HepG2 (cell line): ENCODE data around the gene SLC12A5. TPM values are rescaled to one million over a fixed set of nuclear protein-coding genes. Genes with fewer than 3 reads are reported as not detected.

ENCODE experiments used
- ETV5 ChIP-seq: IDR thresholded peaks from 2 replicates; pipeline ENCODE4 v1.6.1; 2018; ENCODE audit warnings: missing biosample characterization, missing genetic modification reagents, inconsistent platforms, borderline replicate concordance
- EZH2 ChIP-seq: conservative IDR thresholded peaks from 2 replicates; pipeline ENCODE4 v1.6.1; 2012; ENCODE audit warnings: mild to moderate bottlenecking, low read depth, low read length, moderate library complexity
- SALL2 ChIP-seq: sonication (generic); formaldehyde crosslinking; IDR thresholded peaks from 2 replicates; pipeline ENCODE4 v1.8.1; 2023; ENCODE audit warnings: mild to moderate bottlenecking, missing genetic modification reagents, inconsistent platforms
- SMARCC2 ChIP-seq: fragments of 450-650 bp; IDR thresholded peaks from 2 replicates; pipeline ENCODE4 v1.6.1; 2017; ENCODE audit warnings: antibody characterized with exemption, mild to moderate bottlenecking
- SMARCE1 ChIP-seq: fragments of 450-650 bp; IDR thresholded peaks from 2 replicates; pipeline ENCODE4 v1.6.1; 2017; ENCODE audit warnings: borderline replicate concordance
- SRSF4 ChIP-seq: fragments of 200-400 bp; formaldehyde crosslinking; IDR thresholded peaks from one replicate; pipeline ENCODE4 v1.6.1; 2018; ENCODE audit warnings: mild to moderate bottlenecking, low read depth, low read length, moderate library complexity; ENCODE audit not compliant: poor library complexity, severe bottlenecking
- TERF1 ChIP-seq: sonication (generic); formaldehyde crosslinking; IDR thresholded peaks from 2 replicates; pipeline ENCODE4 v1.8.0; 2022; ENCODE audit warnings: mild to moderate bottlenecking, missing genetic modification reagents, moderate library complexity
- ZBTB1 ChIP-seq: sonication (generic); formaldehyde crosslinking; IDR thresholded peaks from 2 replicates; pipeline ENCODE4 v1.4.0; 2020; ENCODE audit warnings: missing genetic modification reagents, borderline replicate concordance
- ZBTB34 ChIP-seq: sonication (generic); formaldehyde crosslinking; IDR thresholded peaks from 2 replicates; pipeline ENCODE4 v1.8.0; 2022; ENCODE audit warnings: mild to moderate bottlenecking, missing genetic modification reagents
- ZNF121 ChIP-seq: sonication (generic); formaldehyde crosslinking; IDR thresholded peaks from 2 replicates; pipeline ENCODE4 v1.5.0; 2020; ENCODE audit warnings: mild to moderate bottlenecking, missing genetic modification reagents
- ZNF124 ChIP-seq: sonication (generic); formaldehyde crosslinking; IDR thresholded peaks from 2 replicates; pipeline ENCODE4 v1.4.0; 2020; ENCODE audit warnings: missing genetic modification reagents
- ZNF260 ChIP-seq: sonication (generic); formaldehyde crosslinking; IDR thresholded peaks from 2 replicates; pipeline ENCODE4 v1.4.0; 2020; ENCODE audit warnings: missing genetic modification reagents, low read depth, mild to moderate bottlenecking, borderline replicate concordance
- ZNF431 ChIP-seq: sonication (generic); formaldehyde crosslinking; IDR thresholded peaks from 2 replicates; pipeline ENCODE4 v1.9.0; 2022; ENCODE audit warnings: missing genetic modification reagents, low read depth, mild to moderate bottlenecking, borderline replicate concordance
- ZNF441 ChIP-seq: sonication (generic); formaldehyde crosslinking; IDR thresholded peaks from 2 replicates; pipeline ENCODE4 v1.7.0; 2021; ENCODE audit warnings: missing genetic modification reagents, borderline replicate concordance
- ZNF484 ChIP-seq: sonication (generic); formaldehyde crosslinking; IDR thresholded peaks from 2 replicates; pipeline ENCODE4 v1.5.1; 2020; ENCODE audit warnings: mild to moderate bottlenecking, low read depth, missing genetic modification reagents, borderline replicate concordance
- ZNF580 ChIP-seq: IDR thresholded peaks from 2 replicates; pipeline ENCODE4 v1.6.1; 2016; ENCODE audit warnings: low read depth, borderline replicate concordance
- ZNF720 ChIP-seq: sonication (generic); formaldehyde crosslinking; IDR thresholded peaks from 2 replicates; pipeline ENCODE4 v1.4.0; 2020; ENCODE audit warnings: missing genetic modification reagents
- polyA plus RNA-seq, 8 experiments: library from polyadenylated mRNA; depleted of rRNA in 3 of 8; stranded (reverse) in 7 of 8; unstranded in 1 of 8; fragments of >200 nt; fragmentation: Illumina TruSeq in 4 of 8; extraction: Trizol in 4 of 8; gene quantifications; 2 replicates each; pipeline versions ENCODE4 v1.2.1 to v1.2.3, GENCODE V29; 2011 to 2016; ENCODE audit warnings: low read depth in 4 of 8, missing spikeins in 1 of 8, mixed read lengths in 1 of 8; ENCODE audit not compliant: insufficient read depth in 1 of 8
- total RNA-seq, 5 experiments: library from RNA; depleted of rRNA; stranded (reverse); fragments of >200 nt; fragmentation: Illumina TruSeq; extraction: Trizol; gene quantifications; 2 replicates each; pipeline ENCODE4 v1.2.3, GENCODE V29; 2016; ENCODE audit warnings: low read depth in 1 of 5
- TF ChIP-seq, protein P1 (sequence below): IDR thresholded peaks from 2 replicates; pipeline ENCODE4 v1.6.1; 2016; ENCODE audit warnings: missing genetic modification reagents, missing compliant biosample characterization
- TF ChIP-seq, protein P2 (sequence below): sonication (generic); formaldehyde crosslinking; IDR thresholded peaks from 2 replicates; pipeline ENCODE4 v1.4.0; 2020; ENCODE audit warnings: missing genetic modification reagents

The SLC12A5 gene
- total and polyA plus RNA-seq, 2 of the 13 experiments (the other 11 are each of a cell fraction or from before 2014, with no cell fraction given) = 4.3 to 5.4 TPM

- peak; percentile 99 for TF ChIP-seq ZNF580
- no peak for TF ChIP-seq ZNF121 (CRISPR knock-in tag)
- no peak for TF ChIP-seq SMARCE1
- TF ChIP-seq SMARCC2 = no peak
- peak; percentile 97 for TF ChIP-seq ZNF720 (CRISPR knock-in tag)
- TF ChIP-seq ZNF431 = peak; percentile 88
- peak; percentile 75; the same call in 1 of the 2 replicates for TF ChIP-seq ZNF484 (CRISPR knock-in tag)
- TF ChIP-seq, protein P1, sequence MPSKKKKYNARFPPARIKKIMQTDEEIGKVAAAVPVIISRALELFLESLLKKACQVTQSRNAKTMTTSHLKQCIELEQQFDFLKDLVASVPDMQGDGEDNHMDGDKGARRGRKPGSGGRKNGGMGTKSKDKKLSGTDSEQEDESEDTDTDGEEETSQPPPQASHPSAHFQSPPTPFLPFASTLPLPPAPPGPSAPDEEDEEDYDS (CRISPR knock-in tag) = peak; percentile 66
- TF ChIP-seq ETV5 (CRISPR knock-in tag) = peak; percentile 54; the same call in 1 of the 2 replicates
- peak; percentile 94 for TF ChIP-seq ZNF441 (CRISPR knock-in tag)
- 0 out of 2 replicates have a peak, but pooled peaks have one; percentile 62 for TF ChIP-seq ZBTB1 (CRISPR knock-in tag)
- no peak for TF ChIP-seq ZNF260 (CRISPR knock-in tag)
- peak; percentile 62; the same call in 1 of the 2 replicates for TF ChIP-seq SALL2
- TF ChIP-seq EZH2 = no peak
- peak; percentile 72; the same call in 1 of the 2 replicates for TF ChIP-seq TERF1 (CRISPR knock-in tag)
- no peak for TF ChIP-seq SRSF4
- TF ChIP-seq, protein P2, sequence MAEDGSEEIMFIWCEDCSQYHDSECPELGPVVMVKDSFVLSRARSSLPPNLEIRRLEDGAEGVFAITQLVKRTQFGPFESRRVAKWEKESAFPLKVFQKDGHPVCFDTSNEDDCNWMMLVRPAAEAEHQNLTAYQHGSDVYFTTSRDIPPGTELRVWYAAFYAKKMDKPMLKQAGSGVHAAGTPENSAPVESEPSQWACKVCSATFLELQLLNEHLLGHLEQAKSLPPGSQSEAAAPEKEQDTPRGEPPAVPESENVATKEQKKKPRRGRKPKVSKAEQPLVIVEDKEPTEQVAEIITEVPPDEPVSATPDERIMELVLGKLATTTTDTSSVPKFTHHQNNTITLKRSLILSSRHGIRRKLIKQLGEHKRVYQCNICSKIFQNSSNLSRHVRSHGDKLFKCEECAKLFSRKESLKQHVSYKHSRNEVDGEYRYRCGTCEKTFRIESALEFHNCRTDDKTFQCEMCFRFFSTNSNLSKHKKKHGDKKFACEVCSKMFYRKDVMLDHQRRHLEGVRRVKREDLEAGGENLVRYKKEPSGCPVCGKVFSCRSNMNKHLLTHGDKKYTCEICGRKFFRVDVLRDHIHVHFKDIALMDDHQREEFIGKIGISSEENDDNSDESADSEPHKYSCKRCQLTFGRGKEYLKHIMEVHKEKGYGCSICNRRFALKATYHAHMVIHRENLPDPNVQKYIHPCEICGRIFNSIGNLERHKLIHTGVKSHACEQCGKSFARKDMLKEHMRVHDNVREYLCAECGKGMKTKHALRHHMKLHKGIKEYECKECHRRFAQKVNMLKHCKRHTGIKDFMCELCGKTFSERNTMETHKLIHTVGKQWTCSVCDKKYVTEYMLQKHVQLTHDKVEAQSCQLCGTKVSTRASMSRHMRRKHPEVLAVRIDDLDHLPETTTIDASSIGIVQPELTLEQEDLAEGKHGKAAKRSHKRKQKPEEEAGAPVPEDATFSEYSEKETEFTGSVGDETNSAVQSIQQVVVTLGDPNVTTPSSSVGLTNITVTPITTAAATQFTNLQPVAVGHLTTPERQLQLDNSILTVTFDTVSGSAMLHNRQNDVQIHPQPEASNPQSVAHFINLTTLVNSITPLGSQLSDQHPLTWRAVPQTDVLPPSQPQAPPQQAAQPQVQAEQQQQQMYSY = peak; percentile 75; the same call in 1 of the 2 replicates
- TF ChIP-seq ZNF124 (CRISPR knock-in tag) = peak; percentile 96
- 0 out of 2 replicates have a peak, but pooled peaks have one; percentile 27 for TF ChIP-seq ZBTB34 (CRISPR knock-in tag)
Measured at GRCh38 chr20:46040902-46041535, 12.0 kb downstream of the SLC12A5 start (continued).
